Endothelial cell of umbilical vein (primary cell): ENCODE data around the gene SAMD4B. TPM values are rescaled to one million over a fixed set of nuclear protein-coding genes. Genes with fewer than 3 reads are reported as not detected.
"Not testable (repeated sequence)": the region's sequence is repeated elsewhere in the genome, so short reads cannot be mapped to it uniquely, and the experiment has no call there.

Experiments used
- BruUV-seq: library from RNA; stranded (reverse); fragments of 400-500 nt; replicated peaks from 2 replicates; lab custom pipeline; 2021; lab: Mats Ljungman, UMichigan
- CTCF ChIA-PET: fragments of 300-600, 350-600 bp; sonication (Branson Sonifier 250); formaldehyde crosslinking; loops from one replicate; lab custom pipeline; 2021; ENCODE audit warnings: antibody characterized with exemption, inconsistent platforms; lab: Charles Lee
- POLR2A ChIA-PET: fragments of 300-600, 350-600 bp; sonication (Branson Sonifier 250); formaldehyde crosslinking; loops from one replicate; lab custom pipeline; 2021; ENCODE audit warnings: antibody characterized with exemption, inconsistent platforms; lab: Charles Lee
- DNase-seq: peaks from one replicate; pipeline ENCODE4 v3.0.0-alpha.2; 2011; ENCODE audit warnings: low read depth, low spot score
- FAIRE-seq: peaks from 2 replicates; lab custom pipeline; 2011; peaks lifted over from hg19 to GRCh38; lab: Jason Lieb, UNC
- H2AFZ ChIP-seq: 2 replicates; pipeline ENCODE4 v1.6.0; 2012; ENCODE audit warnings: low read depth, low read length, control low read depth, inconsistent platforms
- H3K27ac ChIP-seq: 2 replicates; pipeline ENCODE4 v1.5.1; 2011; ENCODE audit warnings: low read depth, mild to moderate bottlenecking, control low read depth, low read length, moderate library complexity; ENCODE audit not compliant: insufficient read depth
- H3K27me3 ChIP-seq, 2 experiments: 2 replicates each; pipeline versions ENCODE4 v1.6.0 to v1.6.1; 2011; ENCODE audit warnings: low read length in 2 of 2, mixed read lengths in 1 of 2; ENCODE audit not compliant: control insufficient read depth in 2 of 2, insufficient read depth in 2 of 2
- H3K36me3 ChIP-seq, 2 experiments: 2 replicates in 1 of 2; 3 replicates in 1 of 2; pipeline ENCODE4 v1.5.1; 2011; ENCODE audit warnings: low read length in 2 of 2, mild to moderate bottlenecking in 1 of 2, moderate library complexity in 1 of 2; ENCODE audit not compliant: control insufficient read depth in 2 of 2, insufficient read depth in 2 of 2; ENCODE audit errors: extremely low read depth in 1 of 2
- H3K4me1 ChIP-seq: 3 replicates; pipeline ENCODE4 v1.5.1; 2011; ENCODE audit warnings: mild to moderate bottlenecking, low read length; ENCODE audit not compliant: control insufficient read depth, insufficient read depth; ENCODE audit errors: extremely low read depth
- H3K4me2 ChIP-seq: 2 replicates; pipeline ENCODE4 v1.6.1; 2011; ENCODE audit warnings: low read length, control low read depth, mixed read lengths; ENCODE audit not compliant: insufficient read depth
- H3K4me3 ChIP-seq, 3 experiments: fragments of 200-600 bp in 1 of 3; sonication (generic), shearing (Covaris generic) in 1 of 3; replicated peaks in 1 of 3; 2 replicates each; pipeline ENCODE4 v1.5.1; 2011 to 2016; ENCODE audit warnings: control low read depth in 3 of 3, low read length in 3 of 3, mild to moderate bottlenecking in 2 of 3, inconsistent platforms in 1 of 3, low read depth in 1 of 3, moderate library complexity in 1 of 3; ENCODE audit not compliant: insufficient read depth in 1 of 3
- H3K79me2 ChIP-seq: 2 replicates; pipeline ENCODE4 v1.6.0; 2012; ENCODE audit warnings: low read length, inconsistent platforms; ENCODE audit not compliant: control insufficient read depth, insufficient read depth
- H3K9ac ChIP-seq: replicated peaks from 2 replicates; pipeline ENCODE3; 2011; ENCODE audit warnings: low read length, control low read depth; ENCODE audit not compliant: insufficient read depth; ENCODE audit errors: extremely low read depth
- H3K9me1 ChIP-seq: replicated peaks from 3 replicates; pipeline ENCODE4 v1.6.0; 2011; ENCODE audit warnings: mild to moderate bottlenecking, low read length; ENCODE audit not compliant: control insufficient read depth, insufficient read depth; ENCODE audit errors: extremely low read depth
- H3K9me3 ChIP-seq: replicated peaks from 2 replicates; pipeline ENCODE4 v1.5.1; 2012; ENCODE audit warnings: low read length, inconsistent platforms; ENCODE audit not compliant: control insufficient read depth, insufficient read depth
- H4K20me1 ChIP-seq: replicated peaks from 2 replicates; pipeline ENCODE3; 2011; ENCODE audit warnings: mild to moderate bottlenecking, low read length; ENCODE audit not compliant: control insufficient read depth, insufficient read depth; ENCODE audit errors: extremely low read depth
- CTCF ChIP-seq, 2 donors: IDR thresholded peaks; 1 replicate in 1 of 2; 2 replicates in 1 of 2; pipeline ENCODE4 v1.5.1; 2011; ENCODE audit warnings: low read length in 2 of 2, mild to moderate bottlenecking in 2 of 2, moderate library complexity in 2 of 2, control low read depth in 1 of 2, inconsistent platforms in 1 of 2, low read depth in 1 of 2; ENCODE audit not compliant: insufficient read depth in 1 of 2; ENCODE audit errors: extremely low read depth in 1 of 2
- GATA2 ChIP-seq: IDR thresholded peaks from 2 replicates; pipeline ENCODE4 v1.7.0; 2011; ENCODE audit warnings: low read depth, mild to moderate bottlenecking, moderate library complexity, mixed read lengths, low read length; ENCODE audit not compliant: insufficient read length, insufficient read depth
- POLR2AphosphoS5 ChIP-seq: IDR thresholded peaks from 2 replicates; pipeline ENCODE4 v1.6.1; 2012; ENCODE audit warnings: low read depth, mild to moderate bottlenecking, control low read depth, low read length, moderate library complexity; ENCODE audit not compliant: insufficient read depth
- dilution Hi-C: fragments of 300-500 bp; cut with MboI; formaldehyde crosslinking; loops from one replicate; pipeline ENCODE4 v1.15.0; 2019; ENCODE audit warnings: low sequenced_read_pairs; ENCODE audit not compliant: extremely low pct_ligation_motif_present
- intact Hi-C: fragments of 100-400 bp; cut with micrococcal nuclease; formaldehyde crosslinking; loops from one replicate; pipeline ENCODE4 v1.10.0; 2022
- polyA plus RNA-seq, 4 experiments: library from polyadenylated mRNA; depleted of rRNA in 3 of 4; stranded (reverse) in 3 of 4; unstranded in 1 of 4; fragments of >200 nt; gene quantifications; 2 replicates each; pipeline versions ENCODE4 v1.2.1 to v1.2.3, GENCODE V29; 2011 to 2012; ENCODE audit warnings: missing spikeins in 1 of 4
- total RNA-seq: library from RNA; stranded (reverse); gene quantifications from 2 replicates; pipeline ENCODE4 v1.2.3, GENCODE V29; 2021

The SAMD4B gene
- total and polyA plus RNA-seq, 2 donors (not counting 3 experiments of a cell fraction or from before 2014, with no cell fraction given): 82.1 to 84.2 TPM

- CTCF ChIA-PET: interaction anchor here (1.3 to 1.6 kb wide), 2 partner anchors 9 to 214 kb away, joined by 4 to 5 read pairs; no protein-coding TSS in a partner anchor
- intact Hi-C loops: no loop called here
- H4K20me1 ChIP-seq: no peaks in the 10 kb centered on the region
These were observed 5.7 kb upstream of the SAMD4B start for GRCh38 chr19:39336483-39336882.

GRCh38 chr19:39339674-39340073, 2.5 kb upstream of the SAMD4B start:
- Histone ChIP-seq H3K9me1 (no peaks in the 10 kb centered on the region), H3K9ac (no peak overlapping the region), H2AFZ (no peak overlapping the region), H3K4me1 (peaks cover 20% of the 10 kb centered on the region), H3K9me3 (no peaks in the 10 kb centered on the region), H3K79me2 (peaks cover 18% of the 10 kb centered on the region), H3K4me2 (no peak overlapping the region), H3K36me3 (no peaks in the 10 kb centered on the region), H3K4me3 (no peak overlapping the region), H3K27me3 (no peaks in the 10 kb centered on the region), H4K20me1 (no peaks in the 10 kb centered on the region), H3K27ac (no peak overlapping the region)
- no peak for TF ChIP-seq GATA2
- BruUV-seq: no TSS peak
- FAIRE-seq (no peak), DNase-seq (no peak)
- ChIA-PET POLR2A (no interaction called here), CTCF (no interaction called here)
- dilution Hi-C loops (no loop called here), intact Hi-C loops (loop anchor here (5.0 kb wide), 1 partner anchor 93 kb away; no protein-coding TSS in a partner anchor)

More at GRCh38 chr19:39336483-39336882, 5.7 kb upstream of the SAMD4B start:
- Histone ChIP-seq H2AFZ (no peak overlapping the region), H3K36me3 (no peaks in the 10 kb centered on the region), H3K79me2 (peaks cover 1% of the 10 kb centered on the region), H3K4me2 (no peak overlapping the region), H3K27ac (no peak overlapping the region), H3K9me3 (no peaks in the 10 kb centered on the region), H3K9ac (no peak overlapping the region), H3K4me1 (peaks cover 12% of the 10 kb centered on the region), H3K27me3 (no peaks in the 10 kb centered on the region), H3K9me1 (no peaks in the 10 kb centered on the region), H3K4me3 (no peak overlapping the region)
- FAIRE-seq: no peak
- no TSS peak for BruUV-seq
- no peak for DNase-seq
- POLR2A ChIA-PET: no interaction called here
- TF ChIP-seq POLR2AphosphoS5 (no peak), GATA2 (no peak), CTCF (IDR thresholded peaks at IDR 0.05; ENCODE audit: extremely low read depth in 1 of 2, insufficient read depth in 1 of 2, low read depth in 1 of 2, low read length in 2 of 2) (no peak)
- dilution Hi-C loops: no loop called here

GRCh38 chr19:39340156-39340555, 2.1 kb upstream of the SAMD4B start:
- FAIRE-seq, H4K20me1 ChIP-seq, H3K4me2 ChIP-seq, H3K27ac ChIP-seq, DNase-seq, H2AFZ ChIP-seq, dilution Hi-C loops, H3K9me3 ChIP-seq, CTCF ChIA-PET, H3K9me1 ChIP-seq, H3K36me3 ChIP-seq, BruUV-seq, H3K27me3 ChIP-seq, H3K9ac ChIP-seq, POLR2A ChIA-PET, H3K4me3 ChIP-seq: not testable (repeated sequence)
- Histone ChIP-seq H3K4me1 (peaks cover 20% of the 10 kb centered on the region), H3K79me2 (peaks cover 18% of the 10 kb centered on the region)
- intact Hi-C loops: loop anchor here (5.0 kb wide), 1 partner anchor 92 kb away; no protein-coding TSS in a partner anchor
